Osteocyte (in vitro differentiated cells): ENCODE measurements around the gene NIPAL3. TPM values are rescaled to one million over a fixed set of nuclear protein-coding genes. Genes with fewer than 3 reads are reported as not detected.

Experiments used
- DNase-seq: peaks from one replicate; pipeline ENCODE4 v3.0.0; 2021; ENCODE audit warnings: mixed read lengths; ENCODE audit not compliant: unreplicated experiment; ENCODE audit errors: extremely low spot score
- H3K27ac Mint-ChIP-seq: one replicate; pipeline ENCODE4 v1.8.0; 2021; ENCODE audit warnings: mild to moderate bottlenecking, mixed read lengths; ENCODE audit not compliant: unreplicated experiment
- H3K27me3 Mint-ChIP-seq: one replicate; pipeline ENCODE4 v1.8.0; 2021; ENCODE audit warnings: mixed read lengths; ENCODE audit not compliant: unreplicated experiment
- H3K36me3 Mint-ChIP-seq: one replicate; pipeline ENCODE4 v1.8.0; 2021; ENCODE audit warnings: mixed read lengths; ENCODE audit not compliant: unreplicated experiment
- H3K4me1 Mint-ChIP-seq: one replicate; pipeline ENCODE4 v1.8.0; 2021; ENCODE audit warnings: mixed read lengths; ENCODE audit not compliant: unreplicated experiment
- H3K4me3 Mint-ChIP-seq: one replicate; pipeline ENCODE4 v1.8.0; 2021; ENCODE audit warnings: mild to moderate bottlenecking, moderate library complexity, mixed read lengths; ENCODE audit not compliant: unreplicated experiment
- H3K9me3 Mint-ChIP-seq: one replicate; pipeline ENCODE4 v1.8.0; 2021; ENCODE audit warnings: mixed read lengths; ENCODE audit not compliant: unreplicated experiment
- long read RNA-seq: library from polyadenylated mRNA; unstranded; transcript quantifications from one replicate; pipeline ENCODE4 v2.0.0, GENCODE V29; 2021
- total RNA-seq: library from RNA; stranded (reverse); gene quantifications from 2 replicates; pipeline ENCODE4 v1.2.1, GENCODE V29; 2021
- TF ChIP-seq, protein P1 (sequence below): fragments of 200-600 bp; sonication (generic); IDR thresholded peaks from 2 replicates; pipeline ENCODE4 v1.5.0; 2021; ENCODE audit warnings: antibody characterized with exemption, mild to moderate bottlenecking, moderate library complexity

NIPAL3 gene
- 25.8 and 28.4 TPM in 2 replicates for total RNA-seq
- long read RNA-seq, transcript NIPAL3-204 (12 exons, 1,711 nt) = major isoform, 81 of 127 reads
- long read RNA-seq, transcript NIPAL3-202 (12 exons, 1,676 nt) = minor isoform, 8 of 127 reads
- long read RNA-seq, partial matches to known transcripts = 6 of 127 reads
- long read RNA-seq, other reads (novel, unspliced or antisense) = 27 of 127 reads

DNA sequence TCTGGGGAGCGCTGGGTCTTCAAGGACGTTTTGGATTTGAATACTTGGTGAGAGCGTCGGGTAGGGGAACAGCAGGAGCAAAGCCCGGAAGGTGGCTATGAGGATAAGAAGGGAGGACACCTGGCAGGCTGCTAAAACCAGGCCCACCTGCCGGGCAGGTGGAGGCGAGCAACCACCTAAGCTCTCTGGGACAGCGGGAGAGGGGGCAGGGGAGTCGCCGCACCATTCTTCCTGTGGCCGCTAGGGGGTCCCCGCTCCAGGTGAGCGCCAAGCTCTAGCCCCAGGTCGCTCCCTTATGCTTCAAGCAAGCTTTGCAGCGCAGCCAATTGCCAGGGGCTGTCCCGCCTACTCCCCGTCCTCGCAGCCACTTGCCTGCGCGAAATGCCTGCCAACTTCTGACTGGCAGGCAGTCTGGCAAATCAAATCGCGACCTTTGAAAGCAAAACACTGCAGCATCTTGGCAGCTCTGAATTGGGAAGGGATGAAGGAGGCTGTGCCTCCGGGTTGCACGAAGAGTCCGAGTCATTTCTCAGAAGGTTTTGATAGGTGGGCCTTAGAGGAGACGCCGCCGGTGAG lies at the start of gene NIPAL3:
Gene NIPAL3, plus strand, starts transcription at position 469 of the 576 bp plus-strand sequence. CDS start 3,746 bp downstream, outside the sequence.
- DNase-seq = peak; percentile 98
- Mint-ChIP-seq H3K4me3 (peak within 1 kb of the TSS; percentile 95), H3K4me1 (peaks cover 49% of the 10 kb centered on the region), H3K27ac (peak within 1 kb of the TSS; percentile 87), H3K9me3 (no peaks in the 10 kb centered on the region), H3K27me3 (no peaks in the 10 kb centered on the region), H3K36me3 (no peaks in the 10 kb centered on the region)
- TF ChIP-seq, protein P1, sequence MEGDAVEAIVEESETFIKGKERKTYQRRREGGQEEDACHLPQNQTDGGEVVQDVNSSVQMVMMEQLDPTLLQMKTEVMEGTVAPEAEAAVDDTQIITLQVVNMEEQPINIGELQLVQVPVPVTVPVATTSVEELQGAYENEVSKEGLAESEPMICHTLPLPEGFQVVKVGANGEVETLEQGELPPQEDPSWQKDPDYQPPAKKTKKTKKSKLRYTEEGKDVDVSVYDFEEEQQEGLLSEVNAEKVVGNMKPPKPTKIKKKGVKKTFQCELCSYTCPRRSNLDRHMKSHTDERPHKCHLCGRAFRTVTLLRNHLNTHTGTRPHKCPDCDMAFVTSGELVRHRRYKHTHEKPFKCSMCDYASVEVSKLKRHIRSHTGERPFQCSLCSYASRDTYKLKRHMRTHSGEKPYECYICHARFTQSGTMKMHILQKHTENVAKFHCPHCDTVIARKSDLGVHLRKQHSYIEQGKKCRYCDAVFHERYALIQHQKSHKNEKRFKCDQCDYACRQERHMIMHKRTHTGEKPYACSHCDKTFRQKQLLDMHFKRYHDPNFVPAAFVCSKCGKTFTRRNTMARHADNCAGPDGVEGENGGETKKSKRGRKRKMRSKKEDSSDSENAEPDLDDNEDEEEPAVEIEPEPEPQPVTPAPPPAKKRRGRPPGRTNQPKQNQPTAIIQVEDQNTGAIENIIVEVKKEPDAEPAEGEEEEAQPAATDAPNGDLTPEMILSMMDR = peak; percentile 64

DNA sequence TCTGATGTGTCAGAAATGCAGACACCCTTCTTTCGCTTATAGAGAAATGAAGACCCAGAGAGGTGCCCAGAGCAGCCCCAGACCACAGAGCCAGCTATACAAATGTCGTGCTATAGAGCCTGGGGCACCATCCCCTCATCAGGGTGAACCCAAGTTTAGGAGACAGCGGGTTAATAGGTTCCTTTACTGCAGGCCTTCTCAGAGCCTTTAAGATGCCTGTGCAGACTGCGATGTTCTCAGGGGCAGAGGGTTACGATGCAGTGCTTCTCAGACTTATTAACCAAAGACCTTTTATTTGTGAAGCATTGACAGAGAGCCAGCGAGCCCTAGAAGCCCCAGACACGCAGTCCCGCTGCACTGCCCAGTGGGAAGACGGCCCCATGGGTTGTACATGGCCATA lies 48.9 kb upstream of the NIPAL3 start:
- Mint-ChIP-seq H3K36me3 (peaks cover 1% of the 10 kb centered on the region), H3K4me1 (peaks cover 34% of the 10 kb centered on the region), H3K4me3 (no peak overlapping the region), H3K27ac (no peak overlapping the region), H3K27me3 (no peaks in the 10 kb centered on the region), H3K9me3 (no peaks in the 10 kb centered on the region)
- no peak for DNase-seq
- TF ChIP-seq, protein P1 = no peak

DNA sequence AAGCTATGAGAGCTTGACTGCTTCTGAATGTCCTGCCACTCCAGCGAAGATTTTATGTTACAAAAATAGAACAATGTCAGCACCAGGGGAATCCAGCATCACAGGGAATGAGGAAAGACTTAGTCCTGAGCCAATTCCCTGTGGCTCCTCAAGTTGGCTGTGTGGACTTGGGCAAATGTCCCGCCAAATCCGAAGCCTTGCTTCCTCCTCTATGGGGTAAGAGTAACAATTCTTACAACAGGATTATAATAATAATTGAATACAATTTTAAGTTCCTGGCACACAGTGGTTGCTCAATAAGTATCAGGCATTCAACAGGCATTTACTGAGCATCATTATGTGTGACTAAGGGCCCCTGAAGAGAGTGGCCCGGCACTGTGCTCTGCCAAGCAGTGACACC lies 46.4 kb upstream of the NIPAL3 start:
- Mint-ChIP-seq H3K27me3 (no peaks in the 10 kb centered on the region), H3K9me3 (no peaks in the 10 kb centered on the region), H3K36me3 (peaks cover 1% of the 10 kb centered on the region), H3K27ac (no peak overlapping the region), H3K4me1 (peaks cover 19% of the 10 kb centered on the region), H3K4me3 (no peak overlapping the region)
- TF ChIP-seq, protein P1 = no peak
- DNase-seq = no peak

GRCh38 chr1:24369801-24370200 lies 45.8 kb upstream of the NIPAL3 start:
- no peak overlapping the region for H3K4me3 Mint-ChIP-seq
- H3K27ac Mint-ChIP-seq = no peak overlapping the region
- peaks cover 13% of the 10 kb centered on the region for H3K4me1 Mint-ChIP-seq

DNA sequence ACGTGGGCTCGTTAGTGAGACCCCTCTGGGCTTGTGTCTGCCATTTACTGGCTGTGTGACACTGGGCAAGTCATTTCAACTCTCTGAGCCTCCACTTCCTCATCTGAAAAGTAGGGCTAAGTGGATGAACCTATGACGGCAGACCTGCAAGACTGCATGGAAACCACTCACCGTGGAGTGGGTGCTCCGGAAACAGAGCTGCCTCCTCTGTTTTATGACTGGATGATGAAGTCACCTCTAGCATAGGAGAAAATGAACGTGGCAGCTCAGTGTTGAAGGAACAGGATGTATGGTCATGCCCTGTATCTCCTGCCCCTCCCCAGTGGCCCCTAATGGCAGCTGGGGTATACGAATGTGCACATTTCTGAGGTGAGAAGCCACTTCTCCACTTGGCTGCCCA lies 42.6 kb upstream of the NIPAL3 start:
- TF ChIP-seq, protein P1 = no peak
- Mint-ChIP-seq H3K4me3 (no peak overlapping the region), H3K27ac (no peak overlapping the region), H3K4me1 (peaks cover 7% of the 10 kb centered on the region), H3K9me3 (no peaks in the 10 kb centered on the region), H3K36me3 (peaks cover 5% of the 10 kb centered on the region), H3K27me3 (no peaks in the 10 kb centered on the region)
- DNase-seq = no peak

More at GRCh38 chr1:24369801-24370200, 45.8 kb upstream of the NIPAL3 start:
- TF ChIP-seq, protein P1 = no peak
- no peak for DNase-seq
- Mint-ChIP-seq H3K27me3 (no peaks in the 10 kb centered on the region), H3K9me3 (no peaks in the 10 kb centered on the region), H3K36me3 (peaks cover 1% of the 10 kb centered on the region)
